Stimulated activated CD4-positive, alpha-beta T cell treated with anti-CD3 and anti-CD28 coated beads, TNF-alpha, amount 100 ng/mL, for 48 hours (primary cell): ENCODE data around the gene ARHGAP31.
"Not testable (repeated sequence)": the region's sequence is repeated elsewhere in the genome, so short reads cannot be mapped to it uniquely, and the experiment has no call there.

Source experiments
- DNase-seq, 3 donors: peaks; one replicate each; pipeline ENCODE4 v3.0.0-alpha.2; 2020; ENCODE audit warnings: low read depth in 3 of 3

Gene ARHGAP31

DNA sequence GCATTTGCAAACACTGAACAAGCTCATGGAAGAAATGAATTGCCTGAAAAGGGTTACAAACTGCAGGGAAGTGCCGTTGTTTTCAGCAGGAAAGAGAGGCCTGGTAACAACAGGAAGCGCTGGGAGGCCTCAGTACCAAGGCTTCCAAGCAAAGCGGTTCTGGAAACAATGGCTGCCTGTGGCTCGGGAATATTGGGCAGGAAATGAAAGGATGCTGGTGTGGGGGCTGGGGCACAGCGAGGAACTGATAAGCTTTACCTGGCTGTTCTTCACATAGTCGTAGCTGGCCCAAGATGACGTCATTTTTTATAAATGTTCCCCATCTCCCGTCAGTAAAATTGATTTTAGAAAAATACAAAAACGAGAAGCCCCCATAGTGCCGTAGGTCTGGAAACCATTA, 55.9 kb downstream of the ARHGAP31 start:
- no peak for DNase-seq

DNA sequence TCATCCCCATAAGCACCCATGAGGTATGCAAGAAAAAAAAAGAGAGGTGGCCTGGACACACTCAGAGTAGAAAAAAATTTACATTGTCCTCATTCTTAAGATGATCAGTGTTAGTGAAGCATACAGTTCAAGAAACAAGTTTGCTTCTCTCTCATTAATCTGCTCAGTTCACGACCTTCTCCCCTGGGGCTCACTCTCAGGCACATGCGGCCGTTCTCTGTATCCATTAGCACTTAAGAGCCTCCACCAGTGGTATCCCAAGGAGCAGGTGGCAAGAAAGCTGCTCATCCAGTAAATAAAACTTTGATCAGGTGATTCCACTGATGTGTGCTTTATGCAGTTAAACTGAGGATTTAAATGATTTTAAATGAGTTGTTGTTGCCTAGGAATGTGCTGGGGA, 57.4 kb downstream of the ARHGAP31 start:
- DNase-seq, result no peak

DNA sequence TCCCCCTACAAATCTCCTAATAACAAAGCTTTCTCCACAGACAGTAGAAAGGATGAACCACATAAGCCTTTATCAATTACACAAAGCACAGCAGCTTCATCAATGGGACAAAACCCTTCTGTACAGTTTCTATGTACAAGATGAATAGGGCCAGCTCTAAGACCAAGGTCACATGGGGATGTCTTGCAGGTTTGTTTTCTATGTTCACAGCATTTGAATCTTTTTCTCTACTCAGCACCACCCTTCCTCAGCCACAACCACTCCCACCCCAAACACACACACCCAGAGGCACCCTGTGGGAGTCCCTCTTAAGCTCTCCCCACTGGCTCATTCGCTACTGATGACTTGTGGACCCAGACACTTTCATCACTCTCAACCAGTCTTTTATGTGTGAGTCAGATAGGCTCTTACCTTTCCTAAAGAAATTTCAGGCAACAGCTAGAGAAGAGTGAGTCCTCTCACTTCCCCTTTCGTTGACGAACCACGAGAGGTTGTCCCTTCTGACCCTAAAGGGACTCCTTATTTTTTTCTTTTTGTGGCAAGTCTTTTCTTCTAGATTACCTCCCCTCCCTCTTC, 57.9 kb downstream of the ARHGAP31 start:
- peak; percentile 5 to 21 (median 13) for DNase-seq

DNA sequence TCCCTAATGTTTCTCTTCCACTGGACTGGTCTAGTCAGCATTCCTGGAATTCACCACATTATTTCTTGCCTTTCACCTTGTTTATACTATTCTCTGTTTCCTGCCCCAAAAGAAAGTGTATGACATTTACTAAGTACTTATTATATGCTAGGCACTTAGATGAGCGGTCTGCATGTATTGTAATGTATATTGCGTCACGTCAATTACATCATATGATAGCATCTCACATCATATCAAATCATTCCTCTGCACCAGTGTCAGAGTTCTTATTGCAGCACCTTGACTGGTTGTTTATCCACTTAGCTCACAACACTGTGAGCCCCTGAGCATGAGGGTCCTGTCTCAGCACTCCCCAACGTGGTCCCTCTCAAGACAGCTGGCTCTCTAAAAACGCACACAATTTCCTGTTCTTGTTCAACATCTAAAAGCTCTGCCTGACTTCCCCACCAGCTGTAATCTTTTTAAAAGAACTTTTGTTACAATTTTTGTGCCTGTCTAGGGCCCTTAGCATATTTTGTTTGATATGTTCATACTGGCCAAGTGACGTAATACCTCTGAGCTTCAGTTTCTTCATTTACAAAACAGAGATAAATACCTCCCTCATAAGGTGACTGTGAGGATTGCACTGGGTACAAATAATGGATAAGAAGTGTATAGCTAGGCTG, 58.8 kb downstream of the ARHGAP31 start:
- DNase-seq, result no peak

DNA sequence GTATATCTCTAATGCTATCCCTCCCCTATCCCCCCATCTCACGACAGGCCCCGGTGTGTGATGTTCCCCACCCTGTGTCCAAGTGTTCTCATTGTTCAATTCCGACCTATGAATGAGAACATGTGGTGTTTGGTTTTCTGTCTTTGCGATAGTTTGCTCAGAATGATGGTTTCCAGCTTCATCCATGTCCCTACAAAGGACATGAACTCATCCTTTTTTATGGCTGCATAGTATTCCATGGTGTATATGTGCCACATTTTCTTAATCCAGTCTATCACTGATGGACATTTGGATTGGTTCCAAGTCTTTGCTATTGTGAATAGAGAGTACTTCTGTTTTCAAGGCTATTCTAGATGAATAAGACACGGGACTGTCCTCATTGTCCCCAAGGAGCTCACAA, 61.4 kb downstream of the ARHGAP31 start:
- DNase-seq, result not testable (repeated sequence)

DNA sequence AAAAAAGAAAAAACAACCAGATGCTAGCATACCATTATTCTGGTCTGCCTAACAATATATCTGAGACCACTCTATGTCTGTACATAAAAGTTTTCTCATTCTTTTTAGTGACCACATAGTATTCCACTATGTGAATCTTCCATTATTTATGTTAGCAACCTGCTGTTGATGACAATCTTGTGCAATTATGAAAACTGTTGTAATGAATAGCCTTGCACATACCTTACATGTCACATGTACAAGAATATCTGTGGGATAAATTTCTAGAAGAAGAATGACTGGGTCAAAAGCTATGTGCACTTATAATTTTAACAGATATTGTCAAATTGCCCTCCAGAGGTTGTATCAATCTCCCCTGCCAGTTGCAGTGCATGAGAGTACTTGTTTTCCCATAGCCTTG, 62.5 kb downstream of the ARHGAP31 start:
- no peak for DNase-seq

DNA sequence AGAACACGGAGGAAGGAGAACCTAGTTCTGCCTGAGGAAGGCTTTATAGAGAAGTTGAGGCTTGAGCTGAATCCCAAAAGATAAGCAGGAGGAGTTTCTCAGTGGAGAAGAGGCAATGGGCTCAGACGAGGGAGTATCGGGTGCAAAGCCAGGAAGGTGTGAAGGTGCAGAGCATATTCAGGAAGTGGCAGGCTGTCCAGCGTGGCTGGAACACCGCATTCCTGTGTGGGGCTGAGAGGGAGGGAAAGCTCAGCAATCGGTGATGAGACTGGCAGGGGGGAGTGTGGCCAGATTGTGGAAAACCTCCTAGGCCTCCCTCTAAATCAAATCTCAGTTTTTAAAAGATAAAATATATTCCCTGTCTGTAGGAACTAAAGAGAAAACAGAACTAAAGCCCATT, 63.0 kb downstream of the ARHGAP31 start:
- DNase-seq, result no peak

DNA sequence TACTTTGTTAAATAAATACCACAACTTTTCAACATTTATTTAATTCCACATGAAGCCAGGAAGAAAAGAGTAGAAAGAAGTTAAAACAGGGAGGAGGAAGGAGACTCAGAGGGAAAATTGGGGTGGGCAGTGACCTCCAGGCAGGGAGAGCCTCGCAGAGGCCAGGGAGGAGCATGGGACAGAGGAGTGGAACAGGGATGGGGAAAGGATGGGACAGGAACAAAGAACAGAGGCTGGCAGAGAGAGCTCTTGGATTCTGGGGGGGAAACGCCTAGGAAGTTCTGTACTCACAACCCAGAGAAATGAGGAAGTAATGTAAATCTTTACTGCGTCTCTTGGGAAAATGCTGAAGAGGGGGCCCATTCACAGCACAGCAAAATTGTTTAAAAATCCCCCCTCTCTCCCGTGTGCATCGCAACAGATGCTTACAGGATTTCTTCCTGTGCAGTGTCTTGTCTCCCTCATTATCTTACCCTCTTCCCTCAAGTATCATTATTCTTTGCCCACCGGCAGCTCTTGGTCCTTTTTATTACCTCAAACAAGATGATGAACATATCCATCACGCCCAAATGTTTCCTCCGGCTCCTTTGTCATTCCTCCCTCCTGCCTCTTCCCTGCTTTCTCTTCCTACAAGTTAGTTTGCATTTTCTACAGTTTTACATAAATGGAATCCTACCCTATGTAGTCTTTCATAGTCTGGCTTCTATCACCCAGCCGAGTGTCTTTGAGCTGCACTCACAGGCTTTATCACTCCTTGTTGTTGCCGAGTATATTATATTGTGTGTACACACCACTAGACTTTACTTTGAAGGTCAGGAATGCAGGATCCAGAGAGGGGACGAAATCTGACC, 65.5 kb downstream of the ARHGAP31 start:
- no peak for DNase-seq

DNA sequence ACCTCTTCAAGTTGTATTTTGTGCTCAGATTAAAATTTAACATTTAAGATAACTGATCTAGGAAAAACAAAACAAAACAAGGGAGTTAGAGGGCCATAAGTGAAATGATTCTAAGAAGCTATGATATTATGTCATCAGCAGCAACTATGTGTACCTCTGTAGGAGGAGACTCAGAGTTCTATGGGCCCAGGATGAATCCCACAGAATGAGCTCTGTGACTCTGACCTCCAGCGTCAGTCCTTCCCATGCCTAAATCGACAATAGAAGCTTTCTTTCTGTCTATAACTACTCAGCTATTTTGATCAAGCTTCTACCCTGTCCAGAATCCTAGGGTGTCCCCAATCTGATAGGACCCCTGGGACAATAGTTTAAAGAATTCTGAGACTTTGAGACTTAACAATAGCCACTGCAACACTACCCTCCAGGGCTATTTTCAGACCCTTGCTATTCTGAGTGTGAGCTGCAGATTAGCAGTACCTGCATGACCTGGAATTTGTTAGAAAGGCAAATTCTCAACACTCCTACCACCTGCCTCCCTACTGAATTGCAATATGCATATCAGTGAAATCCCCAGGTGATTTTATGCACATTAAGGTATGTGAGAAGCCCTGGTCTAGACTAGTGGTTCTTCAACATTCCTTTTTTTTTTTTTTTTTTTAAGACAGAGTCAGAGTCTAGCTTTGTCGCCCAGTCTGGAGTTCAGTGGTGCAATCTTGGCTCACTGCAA, 66.7 kb downstream of the ARHGAP31 start:
- no peak for DNase-seq

DNA sequence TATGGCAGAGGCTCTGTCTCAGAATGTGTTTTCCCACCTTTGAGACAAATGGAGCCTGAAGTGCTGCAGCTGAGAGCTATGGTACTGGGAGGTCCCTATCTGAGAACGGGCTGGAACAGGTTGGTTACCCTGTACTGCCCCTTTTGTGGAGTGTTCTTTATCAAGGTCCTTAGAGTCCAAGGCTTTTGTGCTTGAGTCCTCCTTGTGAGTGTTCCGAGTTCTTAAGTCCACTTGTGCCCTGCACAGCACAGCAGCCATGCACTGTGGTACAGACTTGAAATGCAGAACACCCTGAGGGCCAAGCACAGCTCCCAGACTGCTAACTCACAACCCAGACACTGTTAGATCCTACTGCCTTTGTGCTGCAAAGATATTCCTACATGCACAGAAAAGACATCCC, 67.8 kb downstream of the ARHGAP31 start:
- no peak for DNase-seq

DNA sequence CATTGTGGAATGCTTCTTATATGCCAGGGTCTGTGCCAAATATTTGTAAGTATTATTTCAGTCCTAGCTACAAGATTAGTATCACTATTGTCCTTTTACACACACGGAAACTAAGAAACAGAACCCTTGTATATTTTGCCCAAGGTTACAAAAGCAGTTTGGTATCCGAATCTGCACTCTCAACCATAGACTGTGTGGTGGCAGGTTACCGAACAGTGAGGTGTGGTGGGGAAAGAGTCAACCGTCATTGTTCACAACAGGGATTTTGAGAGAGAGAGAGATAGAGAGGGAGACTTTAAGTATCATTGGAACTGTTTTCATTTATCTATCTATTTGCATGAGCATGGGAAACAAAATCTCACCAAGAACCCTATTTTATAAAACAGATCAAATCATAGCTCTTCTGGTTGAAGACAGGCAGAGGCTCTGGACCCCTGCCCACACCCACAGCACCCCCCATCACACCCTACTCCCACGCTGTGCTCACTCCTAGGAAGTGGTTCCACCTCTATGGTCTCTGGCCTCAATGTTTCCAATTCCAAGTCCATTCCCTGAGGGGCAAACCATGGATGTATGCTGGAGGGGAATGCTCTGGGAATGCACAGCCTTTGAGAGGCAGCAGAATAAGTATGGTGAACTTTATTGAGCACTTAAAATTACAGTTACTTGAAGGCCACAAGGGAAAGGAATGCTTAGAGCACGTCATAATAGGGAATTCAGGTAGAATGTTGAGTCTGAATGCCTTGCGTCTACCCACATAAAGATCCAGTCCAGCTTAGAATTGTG, 69.0 kb downstream of the ARHGAP31 start:
- DNase-seq, result no peak

DNA sequence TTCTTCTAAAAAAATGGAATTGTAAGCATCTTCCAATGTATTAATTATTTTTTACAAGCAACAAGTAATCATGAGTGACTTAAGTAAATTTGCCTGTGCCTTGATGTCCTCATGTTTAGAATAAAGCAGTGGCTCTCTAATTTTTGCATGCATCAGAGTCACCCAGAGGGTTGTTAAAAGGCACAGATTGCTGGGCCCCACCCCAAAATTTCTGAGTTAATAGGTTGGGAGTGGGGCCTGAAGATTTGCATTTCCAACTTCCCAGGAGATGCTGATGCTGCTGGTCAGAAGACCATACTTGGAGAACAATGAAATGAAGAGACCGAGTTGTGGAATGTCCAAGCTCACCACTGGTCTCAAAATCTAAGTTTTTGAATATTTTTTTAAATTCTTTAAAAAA, 70.2 kb downstream of the ARHGAP31 start:
- DNase-seq, result no peak

DNA sequence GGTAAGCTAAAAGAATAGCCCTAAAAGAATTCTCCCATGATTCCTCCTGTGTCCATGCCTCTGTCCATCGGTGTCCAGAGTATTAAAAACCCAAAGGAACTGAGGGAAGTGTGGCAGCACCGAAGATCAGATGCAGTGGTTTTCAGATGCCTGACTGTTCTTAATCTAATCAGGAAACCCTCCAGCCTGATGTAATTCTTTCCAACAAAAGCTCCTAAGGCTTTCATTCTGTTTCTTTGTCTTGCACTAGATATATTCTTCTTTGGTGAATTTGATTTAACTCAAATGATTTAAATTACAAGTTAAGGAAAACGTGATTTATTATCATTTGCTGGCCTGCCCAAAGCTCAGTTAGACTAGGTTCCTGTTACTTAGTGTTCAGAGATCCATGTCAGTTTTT, 71.2 kb downstream of the ARHGAP31 start:
- no peak for DNase-seq

DNA sequence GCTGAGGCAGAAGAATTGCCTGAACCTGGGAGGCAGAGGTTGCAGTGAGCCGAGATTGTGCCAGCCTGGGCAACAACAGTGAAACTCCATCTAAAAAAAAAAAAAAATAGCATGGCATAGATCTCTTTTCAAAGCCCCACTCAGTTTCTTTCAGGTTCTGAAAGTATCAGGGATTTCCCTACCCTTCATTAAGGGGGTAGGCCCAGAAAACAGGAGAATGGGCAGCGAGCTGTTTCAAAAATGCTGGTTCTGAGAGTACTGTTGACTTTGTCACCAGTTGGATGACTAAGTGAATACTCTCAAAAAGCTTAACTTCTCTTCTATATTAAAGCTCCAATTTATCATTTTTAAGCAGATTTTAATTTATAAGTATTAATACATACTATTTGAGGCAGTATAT, 72.8 kb downstream of the ARHGAP31 start:
- DNase-seq, result no peak

DNA sequence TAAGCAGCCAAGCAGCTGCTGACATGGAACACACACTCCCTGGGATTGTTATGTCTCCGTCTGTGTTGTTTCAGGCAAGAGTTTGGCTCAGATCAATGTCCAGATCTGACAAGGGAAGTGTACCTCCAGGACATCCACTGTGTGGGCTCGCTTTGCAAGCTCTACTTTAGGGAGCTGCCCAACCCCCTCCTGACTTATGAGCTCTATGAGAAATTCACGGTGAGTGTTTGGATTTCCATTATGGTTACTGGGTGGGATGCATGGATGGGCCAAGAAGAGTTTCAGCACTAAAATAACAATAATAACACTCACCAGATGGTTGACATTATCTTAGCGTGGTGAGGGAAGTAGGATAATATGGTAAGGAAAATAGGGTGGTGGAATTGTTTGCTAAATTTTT, 74.1 kb downstream of the ARHGAP31 start:
- no peak for DNase-seq

DNA sequence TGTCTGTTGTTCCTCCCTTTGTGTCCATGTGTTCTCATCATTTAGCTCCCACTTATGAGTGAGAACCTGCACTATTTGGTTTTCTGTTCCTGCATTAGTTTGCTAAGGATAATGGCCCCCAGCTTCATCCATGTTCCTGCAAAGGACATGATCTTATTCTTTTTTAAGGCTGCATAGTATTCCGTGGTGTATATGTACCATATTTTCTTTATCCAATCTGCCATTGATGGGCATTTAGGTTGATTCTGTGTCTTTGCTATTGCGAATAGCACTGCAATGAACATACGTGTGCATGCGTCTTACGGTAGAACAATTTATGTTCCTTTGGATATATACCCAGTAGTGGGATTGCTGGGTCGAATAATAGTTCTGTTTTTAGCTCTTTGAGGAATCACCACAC, 77.6 kb downstream of the ARHGAP31 start:
- DNase-seq, result not testable (repeated sequence)

DNA sequence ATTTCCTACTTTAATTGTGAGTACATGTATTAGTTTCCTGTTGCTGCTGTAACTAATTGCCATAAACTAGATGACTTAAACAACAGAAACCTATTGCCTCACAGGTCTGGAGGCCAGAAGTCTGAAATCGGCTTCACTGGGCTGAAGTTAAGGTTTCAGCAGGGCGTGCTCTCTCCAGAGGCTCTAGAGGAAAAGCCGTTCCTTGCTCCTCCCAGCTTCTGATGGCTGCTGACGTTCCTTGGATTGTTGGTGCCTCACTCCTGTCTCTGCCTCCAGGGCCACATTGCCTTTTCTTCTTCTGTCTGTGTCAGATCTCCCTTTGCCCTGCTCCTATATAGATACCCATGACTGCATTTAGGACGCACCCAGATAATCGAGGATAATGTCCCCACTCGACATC, 80.9 kb downstream of the ARHGAP31 start:
- no peak for DNase-seq

DNA sequence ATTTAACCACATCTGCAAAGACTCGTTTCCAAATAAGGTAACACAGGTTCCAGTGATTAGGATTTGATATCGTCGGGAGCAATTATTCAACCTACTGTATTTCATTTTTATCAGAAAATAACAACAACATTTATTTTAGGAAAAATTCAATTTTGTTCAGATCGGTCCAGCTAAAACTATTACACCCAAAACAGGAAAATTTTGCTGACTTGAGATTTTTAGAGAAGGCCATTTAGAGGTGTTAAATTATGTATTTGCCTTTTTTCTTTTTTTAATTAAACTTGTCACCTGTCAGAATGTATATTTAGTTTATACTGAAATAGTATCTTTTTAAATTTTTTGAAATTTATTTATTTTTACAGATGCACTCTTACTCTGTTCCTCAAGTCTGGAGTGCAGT, 81.3 kb downstream of the ARHGAP31 start:
- DNase-seq, result no peak

DNA sequence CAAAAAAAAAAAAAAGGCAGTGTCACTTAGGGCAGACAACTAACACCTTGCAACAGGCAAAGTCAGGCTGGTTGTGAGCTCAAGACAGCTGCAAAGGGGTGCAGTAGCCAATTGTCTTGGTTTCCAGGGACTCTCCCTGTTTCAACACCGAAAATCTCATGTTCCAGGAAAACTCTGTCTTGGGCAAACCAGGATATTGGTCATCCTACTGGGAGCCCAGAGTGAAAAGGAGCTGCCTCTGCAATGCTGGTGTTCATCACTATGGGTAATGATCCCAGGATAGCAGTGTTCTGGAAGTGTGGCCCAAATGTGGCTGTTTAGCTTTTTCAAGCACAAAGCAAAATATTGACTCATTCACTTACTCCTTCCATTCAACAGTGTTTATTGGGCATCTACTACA, 82.6 kb downstream of the ARHGAP31 start:
- no peak for DNase-seq

DNA sequence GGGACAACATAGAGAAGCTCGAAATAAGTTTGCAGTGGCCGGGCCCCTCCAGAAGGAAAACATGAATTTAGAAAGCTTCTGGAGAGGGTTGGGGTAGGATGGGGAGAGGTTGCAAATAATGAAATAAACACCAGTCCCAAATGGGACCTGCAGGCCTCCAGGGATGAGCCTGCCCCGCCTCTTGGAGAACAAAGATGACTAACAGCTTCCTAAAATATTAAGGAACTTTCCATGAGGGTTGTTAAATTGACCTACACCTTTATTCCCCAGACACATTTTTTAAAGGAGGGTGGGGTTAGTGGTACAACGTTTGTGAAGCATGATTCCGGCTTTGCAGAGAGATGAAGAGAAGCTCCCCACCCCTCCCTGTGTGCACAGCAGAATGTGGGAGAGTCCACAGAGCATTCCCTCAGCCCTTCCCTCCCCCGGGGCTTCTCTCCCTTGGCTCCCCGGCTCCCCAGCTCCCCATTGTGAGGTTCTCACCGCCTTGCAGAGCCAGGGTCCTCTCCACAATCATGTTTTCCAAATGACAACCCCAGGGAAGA, 84.1 kb downstream of the ARHGAP31 start:
- no peak for DNase-seq

DNA sequence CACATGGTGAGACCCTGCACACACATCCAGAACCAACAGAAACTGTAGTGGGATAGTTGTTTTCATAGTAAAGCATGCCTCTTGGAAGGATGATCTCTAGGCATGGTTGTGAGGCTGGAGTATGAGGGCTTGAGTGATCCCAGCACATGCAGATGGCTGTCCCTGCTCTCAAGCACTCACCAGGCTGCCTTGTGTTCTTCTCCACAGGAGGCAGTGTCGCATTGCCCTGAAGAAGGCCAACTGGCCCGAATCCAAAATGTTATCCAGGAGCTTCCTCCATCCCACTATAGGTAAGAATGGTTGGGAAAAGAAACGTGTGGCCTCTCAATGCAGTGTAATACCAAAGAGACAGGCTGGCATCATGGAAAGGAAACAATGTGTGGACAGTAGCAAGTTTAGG, 86.5 kb downstream of the ARHGAP31 start:
- DNase-seq, result no peak
